ENCODE data around the gene PSMD7.

DNA sequence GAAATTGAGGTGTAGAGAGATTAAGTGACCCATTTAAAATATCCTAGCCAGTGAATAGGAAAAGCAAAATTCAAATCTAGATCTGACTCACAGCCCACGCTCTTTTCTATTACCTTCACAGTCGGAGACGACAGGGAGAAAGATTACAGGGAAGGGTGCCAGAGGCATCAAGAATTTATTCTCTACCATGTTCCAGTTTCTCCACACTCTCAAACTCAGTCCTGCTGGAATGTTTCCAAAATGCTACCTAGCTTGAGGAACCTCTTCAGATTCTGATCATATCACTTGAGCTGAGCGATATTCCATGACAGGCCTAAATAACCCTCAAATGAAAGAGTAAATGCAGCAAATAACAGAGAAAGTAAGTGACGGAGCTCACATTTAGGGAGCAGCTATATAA, 5.4 kb upstream of the PSMD7 start:
- TF ChIP-seq, protein P1, sequence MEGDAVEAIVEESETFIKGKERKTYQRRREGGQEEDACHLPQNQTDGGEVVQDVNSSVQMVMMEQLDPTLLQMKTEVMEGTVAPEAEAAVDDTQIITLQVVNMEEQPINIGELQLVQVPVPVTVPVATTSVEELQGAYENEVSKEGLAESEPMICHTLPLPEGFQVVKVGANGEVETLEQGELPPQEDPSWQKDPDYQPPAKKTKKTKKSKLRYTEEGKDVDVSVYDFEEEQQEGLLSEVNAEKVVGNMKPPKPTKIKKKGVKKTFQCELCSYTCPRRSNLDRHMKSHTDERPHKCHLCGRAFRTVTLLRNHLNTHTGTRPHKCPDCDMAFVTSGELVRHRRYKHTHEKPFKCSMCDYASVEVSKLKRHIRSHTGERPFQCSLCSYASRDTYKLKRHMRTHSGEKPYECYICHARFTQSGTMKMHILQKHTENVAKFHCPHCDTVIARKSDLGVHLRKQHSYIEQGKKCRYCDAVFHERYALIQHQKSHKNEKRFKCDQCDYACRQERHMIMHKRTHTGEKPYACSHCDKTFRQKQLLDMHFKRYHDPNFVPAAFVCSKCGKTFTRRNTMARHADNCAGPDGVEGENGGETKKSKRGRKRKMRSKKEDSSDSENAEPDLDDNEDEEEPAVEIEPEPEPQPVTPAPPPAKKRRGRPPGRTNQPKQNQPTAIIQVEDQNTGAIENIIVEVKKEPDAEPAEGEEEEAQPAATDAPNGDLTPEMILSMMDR (IDR thresholded peaks at IDR 0.05): no peak
- TF ChIP-seq EZH2 (IDR thresholded peaks at IDR 0.05; ENCODE audit: borderline replicate concordance, insufficient read depth, low read depth, low read length, poor library complexity, severe bottlenecking): no peak

Data from B cell (primary cell).